LoVo (cell line): ENCODE measurements around the gene LEMD3.
"Not testable (repeated sequence)": the region's sequence is repeated elsewhere in the genome, so short reads cannot be mapped to it uniquely, and the experiment has no call there.

Experiments used
- DNase-seq: peaks from one replicate; pipeline ENCODE4 v3.0.0-alpha.2; 2016; ENCODE audit warnings: low spot score

The LEMD3 gene

DNA sequence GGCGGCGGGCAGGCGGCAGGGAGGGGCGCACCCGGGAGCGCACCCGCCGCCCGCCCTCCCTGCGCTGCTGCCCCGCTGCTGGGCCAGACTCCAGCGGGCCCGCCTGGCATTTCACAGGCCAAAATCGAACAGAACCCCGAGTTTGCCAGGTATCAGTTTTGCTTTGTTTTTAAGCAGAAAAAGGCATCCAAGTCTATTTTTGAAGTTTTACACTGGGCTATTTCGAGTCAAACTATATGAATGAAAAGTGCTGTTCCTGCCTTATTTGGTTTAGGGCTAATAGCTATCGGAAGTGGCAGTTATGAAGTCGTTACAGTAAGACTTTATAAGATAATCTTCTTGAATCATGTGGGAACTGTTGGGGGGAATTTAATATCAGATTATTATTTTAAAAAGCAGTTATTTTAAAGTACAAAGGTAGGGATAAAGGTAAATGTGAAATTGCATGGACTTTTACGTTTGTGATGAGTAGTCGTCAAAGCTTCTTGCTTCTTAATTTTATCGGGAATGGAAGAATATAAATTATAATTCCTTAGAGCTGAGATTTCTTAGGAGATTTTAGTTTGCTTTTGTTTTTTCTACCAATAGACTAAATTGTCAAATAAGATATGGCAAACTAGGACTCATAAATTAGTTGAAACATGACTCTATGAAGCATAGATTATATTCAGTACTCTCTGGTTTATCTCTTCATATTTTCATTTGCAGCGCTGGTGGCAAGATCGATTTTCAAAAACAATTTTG lies 110.2 kb downstream of the LEMD3 start:
- peak; percentile 12 for DNase-seq

DNA sequence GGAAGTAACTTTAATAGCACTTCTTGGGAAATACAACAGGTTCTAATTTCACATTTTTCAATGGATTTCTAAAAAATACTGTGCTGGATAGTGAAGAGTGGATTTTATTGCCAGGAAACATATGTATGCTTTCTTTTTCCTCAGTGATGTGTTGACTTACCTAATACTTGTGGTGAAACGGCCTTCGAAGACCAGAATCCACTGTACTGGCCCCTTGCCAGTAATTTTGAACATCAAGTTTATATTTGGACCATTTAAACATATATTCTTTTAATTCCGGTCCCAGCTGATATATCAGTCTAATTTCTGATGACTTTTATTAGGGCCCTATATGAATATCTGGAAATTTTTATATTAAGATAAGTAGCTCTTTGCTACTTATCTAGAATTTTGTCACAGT lies 110.9 kb downstream of the LEMD3 start:
- DNase-seq = no peak

DNA sequence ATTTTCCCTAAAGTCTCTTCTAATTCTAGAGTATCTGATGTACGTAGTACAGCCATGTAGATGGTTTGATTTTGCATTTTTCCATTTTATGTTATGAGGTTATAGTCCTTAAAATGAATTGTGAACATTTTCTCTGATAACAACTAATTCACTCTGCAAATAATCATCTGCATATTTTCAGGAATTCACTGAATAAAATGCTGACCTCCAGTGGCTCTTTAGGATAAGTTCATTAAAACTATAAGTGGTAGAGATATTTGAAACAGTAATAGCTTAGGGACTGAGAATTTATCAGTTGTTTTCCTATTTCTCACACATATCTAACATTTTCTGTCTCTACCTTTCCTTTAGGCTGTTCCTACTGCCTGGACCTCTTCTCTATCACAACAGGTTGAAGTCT lies 113.5 kb downstream of the LEMD3 start:
- DNase-seq = no peak

DNA sequence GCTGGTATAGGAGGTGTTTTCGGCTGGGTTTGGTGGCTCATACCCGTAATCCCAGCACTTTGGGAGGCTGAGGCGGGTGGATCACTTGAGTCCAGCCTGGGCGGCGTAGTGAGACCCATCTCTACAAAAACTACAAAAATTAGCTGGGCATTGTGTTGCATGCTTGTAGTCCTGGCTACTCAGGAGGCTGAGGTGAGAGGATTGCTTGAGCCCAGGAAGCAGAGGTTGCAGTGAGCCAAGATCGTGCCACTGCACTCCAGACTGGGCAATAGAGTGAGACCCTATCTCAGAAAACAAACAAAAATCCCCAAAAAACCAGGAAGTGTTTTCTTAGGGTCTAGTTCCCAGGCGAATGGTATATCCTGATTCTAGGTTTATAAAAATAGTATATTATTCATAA lies 116.1 kb downstream of the LEMD3 start:
- DNase-seq = not testable (repeated sequence)

DNA sequence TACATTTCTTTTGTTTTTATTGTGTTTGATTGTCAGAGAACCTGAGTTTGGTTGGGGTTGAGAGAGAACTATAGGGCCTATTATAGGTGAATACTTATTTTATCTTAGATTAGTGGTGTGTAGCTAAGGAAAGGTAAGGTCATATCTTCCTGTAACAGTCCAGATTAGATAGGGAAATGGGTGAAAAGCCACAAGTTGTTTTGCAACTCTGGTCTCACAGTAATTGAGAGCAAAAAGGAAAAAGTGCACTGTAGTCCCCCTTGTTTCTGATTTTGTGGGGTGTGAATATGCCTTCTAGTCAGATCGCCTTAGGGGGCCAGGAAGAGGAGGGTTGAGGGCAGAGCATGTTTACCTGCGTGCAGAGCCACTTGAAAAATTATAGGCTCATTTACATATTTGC lies 118.0 kb downstream of the LEMD3 start:
- DNase-seq = no peak

DNA sequence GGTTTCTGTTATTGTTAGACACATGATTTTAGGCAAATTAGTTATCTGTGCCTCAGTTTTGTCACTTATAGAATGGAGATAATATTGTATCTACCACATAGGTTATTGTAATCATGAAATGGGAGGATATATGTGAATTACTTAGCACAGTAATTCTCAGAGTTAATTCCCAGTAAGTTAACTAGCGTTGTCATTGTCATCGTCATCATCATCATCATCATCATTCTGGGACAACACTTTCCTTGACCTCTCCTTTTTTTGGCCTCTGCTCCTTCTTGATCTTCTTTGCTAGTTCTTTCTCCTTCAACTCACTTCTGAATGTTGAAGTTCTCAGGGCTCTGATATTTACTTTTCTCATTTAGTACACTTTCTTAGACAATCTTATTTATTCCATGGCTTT lies 122.9 kb downstream of the LEMD3 start:
- DNase-seq = no peak

DNA sequence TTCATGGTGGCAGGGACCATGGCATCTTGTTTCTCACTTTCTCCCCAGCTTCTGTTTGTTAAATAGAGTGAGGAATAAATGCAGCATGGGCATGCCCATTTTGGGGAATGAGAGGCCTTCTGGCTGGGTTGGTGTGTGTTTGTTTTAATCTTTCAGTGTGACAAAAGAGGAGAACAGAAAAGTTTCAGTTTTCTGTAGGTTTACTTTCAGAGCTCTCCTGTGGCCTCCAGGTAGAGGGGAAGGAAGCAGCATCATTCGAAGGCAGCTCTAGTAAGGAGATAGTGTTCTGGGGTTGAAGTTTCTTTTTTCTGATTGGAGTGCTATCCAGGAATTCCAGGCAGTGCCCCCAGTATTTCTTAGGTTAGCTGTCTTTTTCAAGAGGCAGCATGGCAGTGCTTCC lies 124.4 kb downstream of the LEMD3 start:
- DNase-seq = no peak

DNA sequence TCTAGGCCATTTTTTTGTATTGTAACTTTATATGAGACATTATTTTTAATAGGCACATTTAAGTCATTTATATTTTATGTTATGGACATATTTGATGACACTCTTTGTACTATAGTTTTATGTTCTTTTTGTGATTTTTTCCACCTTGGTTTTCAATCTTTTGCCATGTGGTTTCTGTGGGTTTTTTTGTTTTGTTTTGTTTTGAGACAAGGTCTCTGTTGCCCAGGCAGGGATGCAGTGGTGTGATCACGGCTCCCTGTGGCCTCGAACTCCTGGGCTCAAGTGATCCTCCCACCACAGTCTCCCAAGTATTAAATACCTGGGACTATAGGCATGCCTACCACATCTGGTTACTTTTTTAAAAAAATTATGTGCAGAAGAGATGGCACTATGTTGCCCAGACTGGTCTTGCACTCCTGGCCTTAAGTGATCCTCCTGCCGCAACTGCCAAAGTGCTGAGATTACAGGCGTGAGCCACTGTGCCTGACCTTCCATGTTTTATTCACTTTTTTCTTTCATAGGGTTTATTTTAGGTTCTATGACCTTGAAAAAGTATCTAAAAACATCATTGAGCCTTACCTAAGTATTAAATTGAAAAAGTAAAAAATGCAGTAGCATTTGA lies 125.4 kb downstream of the LEMD3 start:
- no peak for DNase-seq

DNA sequence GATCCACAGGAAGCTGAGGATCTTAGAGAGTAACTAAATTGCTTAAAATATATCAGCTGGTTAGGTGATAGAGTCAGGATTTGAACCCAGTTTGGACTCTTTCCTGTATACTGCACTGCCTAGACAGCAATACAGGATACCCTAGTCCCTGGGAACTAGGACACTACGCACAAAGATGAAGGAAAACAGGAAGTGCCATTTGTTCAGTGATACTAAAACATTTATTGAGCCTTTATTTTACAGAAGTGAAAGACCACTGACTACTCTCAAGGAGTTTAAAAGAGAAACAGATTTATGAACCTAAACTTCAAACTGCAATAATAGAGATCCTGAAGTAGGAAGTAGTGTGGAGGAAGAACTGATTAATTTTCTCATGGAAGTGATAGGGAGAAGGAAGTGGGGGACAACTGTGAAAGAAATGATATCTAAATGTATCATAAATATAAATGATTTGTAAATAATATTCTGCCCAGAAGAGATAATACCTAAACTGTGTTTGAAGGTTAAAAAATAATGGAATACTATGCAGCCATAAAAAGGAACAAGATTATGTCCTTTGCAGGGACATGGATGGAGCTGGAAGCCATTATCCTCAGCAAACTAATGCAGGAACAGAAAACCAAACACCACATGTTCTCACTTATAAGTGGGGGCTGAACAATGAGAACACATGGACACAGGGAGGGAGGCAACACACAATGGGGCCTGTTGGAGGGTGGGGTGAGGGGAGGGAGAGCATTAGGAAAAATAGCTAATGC lies 127.3 kb downstream of the LEMD3 start:
- DNase-seq = no peak
